Nephron progenitor cell (in vitro differentiated cells): ENCODE data around the gene UVRAG.

Experiments used
- DNase-seq: peaks from one replicate; pipeline ENCODE4 v3.0.0; 2021
- H3K27ac Mint-ChIP-seq: 2 replicates; pipeline ENCODE4 v1.8.0; 2021; ENCODE audit warnings: mild to moderate bottlenecking, moderate library complexity, mixed read lengths
- H3K27me3 Mint-ChIP-seq: 2 replicates; pipeline ENCODE4 v1.8.0; 2021; ENCODE audit warnings: mild to moderate bottlenecking, low read depth, mixed read lengths; ENCODE audit not compliant: poor library complexity
- H3K36me3 Mint-ChIP-seq: 2 replicates; pipeline ENCODE4 v1.8.0; 2021; ENCODE audit warnings: low read depth, mixed read lengths
- H3K4me1 Mint-ChIP-seq: 2 replicates; pipeline ENCODE4 v1.8.0; 2021; ENCODE audit warnings: mixed read lengths
- H3K4me3 Mint-ChIP-seq: 2 replicates; pipeline ENCODE4 v1.8.0; 2021; ENCODE audit warnings: mild to moderate bottlenecking, moderate library complexity, mixed read lengths
- H3K9me3 Mint-ChIP-seq: 2 replicates; pipeline ENCODE4 v1.8.0; 2021; ENCODE audit warnings: mild to moderate bottlenecking, moderate library complexity, mixed read lengths
- CTCF ChIP-seq: fragments of 200-600 bp; sonication (generic); IDR thresholded peaks from 2 replicates; pipeline ENCODE4 v1.5.0; 2021; ENCODE audit warnings: antibody characterized with exemption

The UVRAG gene

GRCh38 chr11:76140912-76141574, 326.0 kb downstream of the UVRAG start:
- H3K4me1 Mint-ChIP-seq = peaks cover 9% of the 10 kb centered on the region
- H3K9me3 Mint-ChIP-seq = no peaks in the 10 kb centered on the region
- peaks cover 33% of the 10 kb centered on the region for H3K36me3 Mint-ChIP-seq
- H3K4me3 Mint-ChIP-seq = no peak overlapping the region
- DNase-seq = no peak
- no peaks in the 10 kb centered on the region for H3K27me3 Mint-ChIP-seq
- TF ChIP-seq CTCF = no peak
- peak overlapping the region; percentile 66 for H3K27ac Mint-ChIP-seq

GRCh38 chr11:76141901-76142588, 327.0 kb downstream of the UVRAG start:
- Mint-ChIP-seq H3K27ac (no peak overlapping the region), H3K9me3 (no peaks in the 10 kb centered on the region), H3K27me3 (no peaks in the 10 kb centered on the region), H3K36me3 (peaks cover 32% of the 10 kb centered on the region), H3K4me1 (peaks cover 15% of the 10 kb centered on the region), H3K4me3 (no peak overlapping the region)
- DNase-seq = no peak
- TF ChIP-seq CTCF = no peak

GRCh38 chr11:76143274-76143673, 328.3 kb downstream of the UVRAG start:
- no peak for TF ChIP-seq CTCF
- no peak for DNase-seq
- Mint-ChIP-seq H3K9me3 (no peaks in the 10 kb centered on the region), H3K27me3 (no peaks in the 10 kb centered on the region), H3K4me1 (peaks cover 12% of the 10 kb centered on the region), H3K4me3 (no peak overlapping the region), H3K36me3 (peaks cover 27% of the 10 kb centered on the region), H3K27ac (no peak overlapping the region)

- H3K4me3 Mint-ChIP-seq = no peak overlapping the region
Observed at GRCh38 chr11:76147106-76147740, 332.2 kb downstream of the UVRAG start.

GRCh38 chr11:76148231-76148630, 333.2 kb downstream of the UVRAG start:
- no peak for DNase-seq
- Mint-ChIP-seq H3K27ac (no peak overlapping the region), H3K4me3 (no peak overlapping the region), H3K27me3 (peaks cover 4% of the 10 kb centered on the region), H3K4me1 (peaks cover 20% of the 10 kb centered on the region), H3K9me3 (no peaks in the 10 kb centered on the region), H3K36me3 (no peaks in the 10 kb centered on the region)
- TF ChIP-seq CTCF = no peak

More at GRCh38 chr11:76147106-76147740, 332.2 kb downstream of the UVRAG start:
- Mint-ChIP-seq H3K4me1 (peaks cover 9% of the 10 kb centered on the region), H3K27me3 (peaks cover 4% of the 10 kb centered on the region), H3K9me3 (no peaks in the 10 kb centered on the region), H3K27ac (no peak overlapping the region), H3K36me3 (peaks cover 9% of the 10 kb centered on the region)
- no peak for TF ChIP-seq CTCF
- DNase-seq = no peak
